Stimulated activated CD8-positive, alpha-beta memory T cell treated with anti-CD3 and anti-CD28 coated beads, Interleukin-4, amount 100 ng/mL, for 24 hours (primary cell): ENCODE measurements around the gene SPRY4.
"Not testable (repeated sequence)": the region's sequence is repeated elsewhere in the genome, so short reads cannot be mapped to it uniquely, and the experiment has no call there.

Experiments used
- DNase-seq: peaks from one replicate; pipeline ENCODE4 v3.0.0-alpha.2; 2020; ENCODE audit warnings: low read depth

The SPRY4 gene

GRCh38 chr5:142324871-142325724, at the start of gene SPRY4:
TSS of gene SPRY4 (minus strand) at chr5:142325021. CDS start at chr5:142315108, 9,913 bp downstream.
- DNase-seq: peak; percentile 80

GRCh38 chr5:142368529-142368928, 43.7 kb upstream of the SPRY4 start:
- DNase-seq: no peak

- DNase-seq: no peak
Observed at GRCh38 chr5:142366007-142366406, 41.2 kb upstream of the SPRY4 start.

GRCh38 chr5:142364251-142365145, 39.7 kb upstream of the SPRY4 start:
- no peak for DNase-seq

- DNase-seq: no peak
Observed at GRCh38 chr5:142363619-142363963, 38.8 kb upstream of the SPRY4 start.

- DNase-seq: not testable (repeated sequence)
Observed at GRCh38 chr5:142362193-142362592, 37.4 kb upstream of the SPRY4 start.

- DNase-seq: no peak
Observed at GRCh38 chr5:142360607-142361120, 35.8 kb upstream of the SPRY4 start.

- DNase-seq: no peak
Observed at GRCh38 chr5:142360051-142360498, 35.3 kb upstream of the SPRY4 start.

- DNase-seq: no peak
Observed at GRCh38 chr5:142358648-142359047, 33.8 kb upstream of the SPRY4 start.

GRCh38 chr5:142358121-142358520, 33.3 kb upstream of the SPRY4 start:
- DNase-seq: no peak

- DNase-seq: no peak
Observed at GRCh38 chr5:142357469-142358090, 32.8 kb upstream of the SPRY4 start.

- peak; percentile 86 for DNase-seq
Observed at GRCh38 chr5:142356716-142357468, 32.1 kb upstream of the SPRY4 start.

GRCh38 chr5:142356349-142356715, 31.5 kb upstream of the SPRY4 start:
- DNase-seq: no peak

GRCh38 chr5:142353071-142353472, 28.3 kb upstream of the SPRY4 start:
- DNase-seq: no peak

- no peak for DNase-seq
Observed at GRCh38 chr5:142350021-142350420, 25.2 kb upstream of the SPRY4 start.

- no peak for DNase-seq
Observed at GRCh38 chr5:142346706-142347105, 21.9 kb upstream of the SPRY4 start.

GRCh38 chr5:142344915-142345314, 20.1 kb upstream of the SPRY4 start:
- not testable (repeated sequence) for DNase-seq

GRCh38 chr5:142343531-142343930, 18.7 kb upstream of the SPRY4 start:
- DNase-seq: no peak

- DNase-seq: no peak
Observed at GRCh38 chr5:142342128-142342981, 17.5 kb upstream of the SPRY4 start.

- no peak for DNase-seq
Observed at GRCh38 chr5:142339781-142340180, 15.0 kb upstream of the SPRY4 start.

- DNase-seq: no peak
Observed at GRCh38 chr5:142334538-142334937, 9.7 kb upstream of the SPRY4 start.
